HG03457 (cell line): ENCODE measurements around the gene MASP1.
"Not testable (repeated sequence)": the region's sequence is repeated elsewhere in the genome, so short reads cannot be mapped to it uniquely, and the experiment has no call there.

ENCODE experiments used
- ATAC-seq: cut with Tn5 transposase; IDR thresholded peaks from one replicate; pipeline ENCODE4 v1.9.1; 2021; ENCODE audit warnings: moderate number of reproducible peaks; ENCODE audit not compliant: unreplicated experiment

MASP1 gene

GRCh38 chr3:187265461-187265955, 26.0 kb downstream of the MASP1 start:
- no peak for ATAC-seq

GRCh38 chr3:187264911-187265310, 26.6 kb downstream of the MASP1 start:
- no peak for ATAC-seq

GRCh38 chr3:187264021-187264420, 27.5 kb downstream of the MASP1 start:
- no peak for ATAC-seq

- no peak for ATAC-seq
Measured at GRCh38 chr3:187263270-187263669, 28.3 kb downstream of the MASP1 start.

- no peak for ATAC-seq
Measured at GRCh38 chr3:187262360-187262759, 29.2 kb downstream of the MASP1 start.

- no peak for ATAC-seq
Measured at GRCh38 chr3:187261541-187261969, 30.0 kb downstream of the MASP1 start.

GRCh38 chr3:187259171-187259570, 32.4 kb downstream of the MASP1 start:
- ATAC-seq: no peak

GRCh38 chr3:187257992-187258692, 33.4 kb downstream of the MASP1 start:
- no peak for ATAC-seq

- no peak for ATAC-seq
Measured at GRCh38 chr3:187257471-187257870, 34.1 kb downstream of the MASP1 start.

GRCh38 chr3:187256051-187256616, 35.4 kb downstream of the MASP1 start:
- no peak for ATAC-seq

GRCh38 chr3:187255314-187255713, 36.2 kb downstream of the MASP1 start:
- ATAC-seq: no peak

- no peak for ATAC-seq
Measured at GRCh38 chr3:187252311-187252710, 39.2 kb downstream of the MASP1 start.

GRCh38 chr3:187251599-187251998, 39.9 kb downstream of the MASP1 start:
- ATAC-seq: no peak

GRCh38 chr3:187247398-187247797, 44.1 kb downstream of the MASP1 start:
- no peak for ATAC-seq

- no peak for ATAC-seq
Measured at GRCh38 chr3:187243933-187244524, 47.5 kb downstream of the MASP1 start.

- ATAC-seq: no peak
Measured at GRCh38 chr3:187242900-187243299, 48.6 kb downstream of the MASP1 start.

- ATAC-seq: no peak
Measured at GRCh38 chr3:187242435-187242834, 49.1 kb downstream of the MASP1 start.

- ATAC-seq: not testable (repeated sequence)
Measured at GRCh38 chr3:187238835-187239234, 52.7 kb downstream of the MASP1 start.

GRCh38 chr3:187238239-187238638, 53.3 kb downstream of the MASP1 start:
- no peak for ATAC-seq

GRCh38 chr3:187237741-187238140, 53.8 kb downstream of the MASP1 start:
- ATAC-seq: no peak

GRCh38 chr3:187236962-187237361, 54.6 kb downstream of the MASP1 start:
- no peak for ATAC-seq

- ATAC-seq: no peak
Measured at GRCh38 chr3:187230011-187230410, 61.5 kb downstream of the MASP1 start.
